Astrocyte of the cerebellum (primary cell): ENCODE data around the gene PPIL1.

Experiments
- DNase-seq: peaks from one replicate; pipeline ENCODE4 v3.0.0-alpha.2; 2011; ENCODE audit warnings: low read depth
- H3K4me3 ChIP-seq: 2 replicates; pipeline ENCODE4 v1.5.1; 2011; ENCODE audit warnings: mild to moderate bottlenecking, low read depth, low read length, moderate library complexity
- in situ Hi-C: cut with HindIII; loops from 2 replicates; pipeline ENCODE4 v1.10.0; 2017; ENCODE audit warnings: low sequenced_read_pairs
- TF ChIP-seq, protein P1 (sequence below): IDR thresholded peaks from 2 replicates; pipeline ENCODE4 v1.5.1; 2012; ENCODE audit warnings: low read length, low read depth, moderate library complexity, mild to moderate bottlenecking; ENCODE audit errors: missing control alignments

Gene PPIL1

DNA sequence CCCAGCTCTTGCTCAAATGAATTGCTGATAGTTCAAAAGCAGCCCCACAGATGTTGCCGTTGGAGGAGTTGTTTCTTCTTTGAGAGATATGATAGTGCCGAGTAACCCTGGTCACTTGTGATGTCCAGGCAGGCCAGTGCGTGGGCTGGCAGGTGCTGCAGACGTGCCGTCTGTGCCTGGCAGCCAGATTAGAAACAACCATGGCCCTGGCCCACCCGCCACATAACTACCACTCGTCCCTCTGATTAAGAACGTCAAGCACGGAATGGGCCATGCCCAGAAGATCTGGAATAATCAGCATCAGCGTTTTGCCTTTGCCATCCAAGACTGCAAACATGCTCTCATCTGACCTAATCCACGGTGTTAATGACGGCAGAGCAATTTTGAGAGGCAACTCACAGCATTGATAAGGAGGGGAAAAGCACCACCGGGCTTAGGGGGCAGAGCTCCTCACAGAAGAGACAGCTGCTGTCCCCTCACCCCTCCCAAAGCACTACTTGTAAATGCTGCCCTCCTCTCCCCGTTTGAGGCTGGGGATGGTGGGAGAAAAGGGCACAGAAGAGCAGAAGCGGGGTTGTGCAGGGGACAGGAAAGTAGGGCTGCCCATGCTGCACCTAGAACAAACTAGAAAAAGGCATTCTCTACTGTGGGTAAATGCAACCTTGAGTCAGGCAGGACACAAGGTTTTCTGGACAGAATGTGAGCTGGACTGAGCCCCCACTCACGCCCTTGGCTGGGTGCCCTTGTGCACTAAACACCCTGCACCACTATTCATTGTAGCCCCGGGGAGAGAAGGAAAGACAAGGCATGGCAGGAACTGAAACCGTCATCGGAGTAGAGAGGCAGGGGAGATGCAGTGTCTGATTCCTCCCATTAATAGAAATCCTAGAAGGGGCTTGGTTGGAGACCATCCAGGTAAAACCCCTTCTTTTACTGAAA lies 30.1 kb downstream of the PPIL1 start:
- in situ Hi-C loops = loop anchor here (10.0 kb wide), 1 partner anchor 90 kb away; no protein-coding TSS in a partner anchor
- no peak overlapping the region for H3K4me3 ChIP-seq
- TF ChIP-seq, protein P1, sequence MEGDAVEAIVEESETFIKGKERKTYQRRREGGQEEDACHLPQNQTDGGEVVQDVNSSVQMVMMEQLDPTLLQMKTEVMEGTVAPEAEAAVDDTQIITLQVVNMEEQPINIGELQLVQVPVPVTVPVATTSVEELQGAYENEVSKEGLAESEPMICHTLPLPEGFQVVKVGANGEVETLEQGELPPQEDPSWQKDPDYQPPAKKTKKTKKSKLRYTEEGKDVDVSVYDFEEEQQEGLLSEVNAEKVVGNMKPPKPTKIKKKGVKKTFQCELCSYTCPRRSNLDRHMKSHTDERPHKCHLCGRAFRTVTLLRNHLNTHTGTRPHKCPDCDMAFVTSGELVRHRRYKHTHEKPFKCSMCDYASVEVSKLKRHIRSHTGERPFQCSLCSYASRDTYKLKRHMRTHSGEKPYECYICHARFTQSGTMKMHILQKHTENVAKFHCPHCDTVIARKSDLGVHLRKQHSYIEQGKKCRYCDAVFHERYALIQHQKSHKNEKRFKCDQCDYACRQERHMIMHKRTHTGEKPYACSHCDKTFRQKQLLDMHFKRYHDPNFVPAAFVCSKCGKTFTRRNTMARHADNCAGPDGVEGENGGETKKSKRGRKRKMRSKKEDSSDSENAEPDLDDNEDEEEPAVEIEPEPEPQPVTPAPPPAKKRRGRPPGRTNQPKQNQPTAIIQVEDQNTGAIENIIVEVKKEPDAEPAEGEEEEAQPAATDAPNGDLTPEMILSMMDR = no peak
- no peak for DNase-seq

- H3K4me3 ChIP-seq = no peak overlapping the region
- no peak for DNase-seq
- in situ Hi-C loops = loop anchor here (10.0 kb wide), 1 partner anchor 88 kb away; no protein-coding TSS in a partner anchor
- TF ChIP-seq, protein P1 = no peak
Measured at GRCh38 chr6:36843170-36843569, 31.4 kb downstream of the PPIL1 start.

- DNase-seq = no peak
- TF ChIP-seq, protein P1 = no peak
- H3K4me3 ChIP-seq = no peak overlapping the region
- in situ Hi-C loops = loop anchor here (10.0 kb wide), 1 partner anchor 87 kb away; no protein-coding TSS in a partner anchor
Measured at GRCh38 chr6:36841756-36842155, 32.8 kb downstream of the PPIL1 start.

DNA sequence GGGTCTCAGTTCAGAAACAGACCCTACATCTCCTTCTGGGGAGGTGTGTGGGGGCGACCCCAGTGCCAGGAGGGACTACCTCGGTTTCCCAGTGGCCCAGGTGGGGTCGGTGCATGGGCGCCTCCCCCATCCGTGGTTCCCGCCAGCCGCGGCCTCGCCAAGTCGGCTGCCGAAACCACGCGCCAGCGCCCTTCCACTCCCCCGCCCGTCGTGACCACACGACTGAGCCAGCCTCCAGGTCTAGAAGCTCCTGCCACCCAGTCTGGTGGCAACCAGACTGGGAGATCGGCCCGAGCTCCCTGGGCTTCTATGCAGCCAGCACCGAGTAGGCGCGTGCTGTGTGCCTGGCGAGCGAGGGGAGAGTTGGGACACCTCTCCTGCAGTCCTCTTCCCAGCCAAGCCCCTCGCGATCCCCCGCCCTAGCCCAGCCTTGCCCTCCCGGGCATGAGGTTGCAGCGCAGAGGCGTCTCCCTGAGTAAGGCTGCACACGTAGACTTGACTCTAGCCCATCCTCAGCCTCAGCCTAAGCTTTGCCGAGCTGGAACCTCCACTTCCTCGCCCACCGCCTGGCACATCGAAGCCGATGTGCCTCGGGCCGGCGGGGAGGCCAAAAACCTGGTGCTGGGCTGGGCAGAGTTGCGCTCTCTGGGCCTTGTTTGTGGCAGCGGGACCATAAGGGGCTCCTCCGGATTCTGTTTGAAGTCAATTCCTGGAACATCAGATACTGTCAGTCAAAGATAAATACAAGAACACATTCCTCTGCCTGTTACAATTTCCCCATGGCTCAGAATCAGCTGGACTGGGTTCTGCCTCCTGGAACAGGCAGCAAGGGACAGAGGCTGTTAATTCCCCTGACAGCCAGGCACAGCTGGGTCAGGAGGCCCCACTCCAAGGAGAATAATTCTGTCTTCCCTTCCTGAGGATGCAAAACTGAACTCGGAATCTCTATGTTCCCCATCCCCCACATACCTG lies 33.9 kb downstream of the PPIL1 start:
- TF ChIP-seq, protein P1 = no peak
- DNase-seq = no peak
- in situ Hi-C loops = loop anchor here (10.0 kb wide), 1 partner anchor 86 kb away; no protein-coding TSS in a partner anchor
- peak overlapping the region; percentile 41 for H3K4me3 ChIP-seq

DNA sequence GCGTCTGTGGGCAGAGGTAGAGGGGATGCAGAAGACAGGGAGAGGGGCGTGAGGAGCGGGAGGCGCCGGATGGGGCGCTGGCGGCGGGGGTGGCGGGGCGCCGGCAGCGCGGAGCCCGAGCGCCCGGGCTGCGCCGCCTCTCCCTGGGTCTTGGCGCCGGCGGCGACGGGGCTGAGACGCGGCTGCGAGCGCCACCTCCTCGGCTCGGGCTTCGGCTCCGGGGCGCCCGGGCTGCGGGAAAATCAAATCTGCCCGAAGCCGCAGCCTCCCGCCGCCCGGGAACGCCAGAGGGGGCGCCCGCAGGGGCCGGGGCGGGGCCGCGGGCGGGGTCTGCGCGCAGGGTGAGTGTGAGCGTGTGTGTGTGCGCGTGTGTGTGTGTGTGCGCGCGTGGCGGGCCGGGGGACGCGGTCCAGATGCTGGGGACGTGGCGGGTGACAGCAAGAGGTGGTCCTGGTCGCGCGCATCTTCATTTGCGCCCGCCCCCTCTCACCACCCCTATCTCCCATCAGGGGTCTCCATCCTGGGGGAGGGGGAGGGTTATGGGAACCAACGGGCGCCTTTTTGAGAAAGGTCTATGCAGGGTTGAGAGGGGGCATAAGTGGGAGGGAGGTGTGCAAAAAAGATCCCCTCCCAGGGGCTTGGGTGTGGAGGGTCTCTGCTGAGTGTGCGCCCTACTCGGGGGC lies 34.7 kb downstream of the PPIL1 start:
- no peak for DNase-seq
- peak overlapping the region; percentile 41 for H3K4me3 ChIP-seq
- in situ Hi-C loops = loop anchor here (10.0 kb wide), 1 partner anchor 85 kb away; no protein-coding TSS in a partner anchor
- TF ChIP-seq, protein P1 = no peak
